Neural progenitor cell (in vitro differentiated cells): Measurements from ENCODE around the gene BARHL2. TPM values are rescaled to one million over a fixed set of nuclear protein-coding genes. Genes with fewer than 3 reads are reported as not detected.

ENCODE experiments used
- DNase-seq: peaks from one replicate; pipeline ENCODE4 v3.0.0-alpha.2; 2016; ENCODE audit warnings: low spot score
- H2AFZ ChIP-seq: fragments of 200-600 bp; sonication (generic); replicated peaks from 2 replicates; pipeline ENCODE4 v1.6.1; 2016; ENCODE audit warnings: antibody characterized with exemption
- H3F3A ChIP-seq: fragments of 200-600 bp; sonication (generic); 2 replicates; pipeline ENCODE4 v1.6.1; 2016; ENCODE audit warnings: antibody characterized with exemption, low read depth
- H3K27ac ChIP-seq: fragments of 200-600 bp; sonication (generic); 2 replicates; pipeline ENCODE4 v1.5.1; 2016; ENCODE audit warnings: mild to moderate bottlenecking
- H3K27me3 ChIP-seq: fragments of 200-600 bp; sonication (generic); 2 replicates; pipeline ENCODE4 v1.6.1; 2016; ENCODE audit warnings: mild to moderate bottlenecking, moderate library complexity
- H3K36me3 ChIP-seq: fragments of 200-600 bp; sonication (generic); 2 replicates; pipeline ENCODE4 v1.5.1; 2016
- H3K4me1 ChIP-seq: fragments of 200-600 bp; sonication (generic); 2 replicates; pipeline ENCODE4 v1.6.1; 2016; ENCODE audit warnings: mixed run types
- H3K4me2 ChIP-seq: fragments of 200-600 bp; sonication (generic); 2 replicates; pipeline ENCODE4 v1.6.1; 2016
- H3K4me3 ChIP-seq: fragments of 200-600 bp; sonication (generic); 2 replicates; pipeline ENCODE4 v1.5.1; 2016
- H3K79me2 ChIP-seq: fragments of 200-600 bp; sonication (generic); 2 replicates; pipeline ENCODE4 v1.6.1; 2016; ENCODE audit warnings: low read depth
- H3K9ac ChIP-seq: fragments of 200-600 bp; sonication (generic); 2 replicates; pipeline ENCODE4 v1.6.1; 2016
- H3K9me3 ChIP-seq: fragments of 200-600 bp; sonication (generic); 2 replicates; pipeline ENCODE4 v1.5.1; 2016; ENCODE audit warnings: low read depth
- H4K20me1 ChIP-seq: fragments of 200-600 bp; sonication (generic); 2 replicates; pipeline ENCODE4 v1.6.1; 2016; ENCODE audit warnings: low read depth
- H3K27ac Mint-ChIP-seq: 3 replicates; pipeline ENCODE4 v1.8.0; 2021; ENCODE audit warnings: mixed read lengths
- H3K27me3 Mint-ChIP-seq: 2 replicates; pipeline ENCODE4 v1.8.0; 2022; ENCODE audit warnings: low read depth, mild to moderate bottlenecking, inconsistent platforms, moderate library complexity, mixed read lengths; ENCODE audit not compliant: insufficient read depth
- H3K36me3 Mint-ChIP-seq: 3 replicates; pipeline ENCODE4 v1.8.0; 2021; ENCODE audit warnings: mixed read lengths
- H3K4me1 Mint-ChIP-seq: 3 replicates; pipeline ENCODE4 v1.8.0; 2021; ENCODE audit warnings: mixed read lengths
- H3K4me3 Mint-ChIP-seq: 3 replicates; pipeline ENCODE4 v1.8.0; 2021; ENCODE audit warnings: mild to moderate bottlenecking, moderate library complexity, mixed read lengths
- H3K9me3 Mint-ChIP-seq: 3 replicates; pipeline ENCODE4 v1.8.0; 2020; ENCODE audit warnings: mixed read lengths
- CTCF ChIP-seq: fragments of 200-600 bp; sonication (generic); IDR thresholded peaks from 2 replicates; pipeline ENCODE4 v1.5.1; 2017; ENCODE audit warnings: antibody characterized with exemption, mild to moderate bottlenecking
- EZH2 ChIP-seq: fragments of 200-600 bp; sonication (generic); IDR thresholded peaks from 2 replicates; pipeline ENCODE4 v1.6.1; 2017; ENCODE audit warnings: antibody characterized with exemption, mild to moderate bottlenecking, moderate library complexity
- EZH2phosphoT487 ChIP-seq: fragments of 200-600 bp; sonication (generic); IDR thresholded peaks from 2 replicates; pipeline ENCODE4 v1.6.1; 2017; ENCODE audit warnings: antibody characterized with exemption
- total RNA-seq: library from RNA; depleted of rRNA; stranded (reverse); fragments of >200 nt; gene quantifications from 2 replicates; pipeline ENCODE4 v1.2.3, GENCODE V29; 2015; ENCODE audit warnings: low replicate concordance

Gene BARHL2
- total RNA-seq: not detected in 2 replicates

DNA sequence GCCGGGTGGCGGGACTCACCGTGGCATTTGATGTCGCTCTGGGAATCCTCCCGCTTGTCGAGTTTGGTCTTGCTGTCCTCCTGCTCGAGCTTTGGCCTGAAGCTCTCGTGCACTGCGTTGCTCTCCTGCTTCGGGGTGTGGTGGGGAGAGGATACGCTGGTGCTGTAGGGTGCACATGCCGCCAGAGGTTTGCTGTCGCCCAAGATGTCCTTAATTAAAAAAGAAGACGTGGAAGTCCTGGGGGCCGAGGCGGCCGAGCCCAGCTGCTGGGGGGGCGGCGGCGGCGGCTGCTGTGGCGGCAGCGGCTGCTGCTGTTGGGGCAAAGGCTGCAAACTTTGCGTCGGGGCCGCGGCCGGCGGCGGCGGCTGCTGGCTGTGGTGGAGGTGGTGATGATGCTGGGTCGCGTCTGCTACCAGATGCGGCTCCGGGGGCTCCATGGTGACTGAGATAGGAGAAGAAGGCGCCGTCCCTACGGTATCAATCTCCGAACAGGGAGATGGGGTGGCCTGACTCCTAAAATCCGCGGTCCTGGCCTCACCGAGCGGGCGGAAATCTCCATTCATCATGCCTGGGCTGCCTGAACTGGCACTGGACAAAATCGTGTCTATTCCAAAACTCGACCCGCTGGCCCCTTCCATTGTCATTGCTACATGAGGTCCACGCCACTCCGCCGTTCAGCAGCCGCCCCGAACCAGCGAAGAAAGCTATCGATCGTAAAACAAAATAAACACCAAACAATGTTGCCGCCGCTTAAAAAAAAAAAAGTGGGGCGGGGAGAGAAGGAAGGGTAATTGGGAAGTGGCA lies at the start of gene BARHL2:
TSS of gene BARHL2 (minus strand) at position 751 of the 804 bp plus-strand sequence. CDS start at position 644, 107 bp downstream.
- Mint-ChIP-seq H3K27me3 (peaks cover 77% of the 10 kb centered on the region), H3K4me1 (peaks cover 51% of the 10 kb centered on the region), H3K36me3 (no peaks in the 10 kb centered on the region), H3K27ac (no peak within 1 kb of the TSS), H3K4me3 (peak within 1 kb of the TSS; percentile 94), H3K9me3 (no peaks in the 10 kb centered on the region)
- H3K4me3 ChIP-seq: peak within 1 kb of the TSS; percentile 48
- no peaks in the 10 kb centered on the region for H3K79me2 ChIP-seq
- H3K4me1 ChIP-seq: peaks cover 16% of the 10 kb centered on the region
- no peaks in the 10 kb centered on the region for H3K36me3 ChIP-seq
- no peak within 1 kb of the TSS for H3K27ac ChIP-seq
- H3K9ac ChIP-seq: no peak within 1 kb of the TSS
- DNase-seq: peak; percentile 60
- peak; percentile 99 for TF ChIP-seq EZH2phosphoT487
- TF ChIP-seq EZH2: peak; percentile 99
- TF ChIP-seq CTCF: no peak
- peaks cover 88% of the 10 kb centered on the region for H4K20me1 ChIP-seq
- H3K9me3 ChIP-seq: no peaks in the 10 kb centered on the region
- H3F3A ChIP-seq: peaks cover 27% of the 10 kb centered on the region
- peak within 1 kb of the TSS; percentile 78 for H3K4me2 ChIP-seq
- H2AFZ ChIP-seq: peak within 1 kb of the TSS; percentile 35
- peaks cover 100% of the 10 kb centered on the region for H3K27me3 ChIP-seq

DNA sequence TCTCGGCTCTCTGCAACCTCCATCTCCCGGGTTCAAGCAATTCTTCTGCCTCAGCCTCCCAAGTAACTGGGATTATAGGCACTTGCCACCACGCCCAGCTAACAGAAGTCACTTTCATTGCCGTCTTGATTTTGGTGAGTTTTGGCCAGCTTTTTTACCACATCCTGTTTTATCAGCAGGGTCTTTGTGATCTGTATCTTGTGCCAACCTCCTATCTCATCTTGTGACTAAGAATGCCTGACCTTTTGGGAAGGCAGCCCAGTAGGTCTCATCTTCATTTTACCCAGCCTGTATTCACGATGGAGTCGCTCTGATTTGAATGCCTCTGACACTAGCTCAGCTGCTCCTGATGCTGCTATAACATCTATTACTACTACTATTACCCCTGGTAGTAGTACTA lies 46.8 kb upstream of the BARHL2 start:
- no peak overlapping the region for H3K9ac ChIP-seq
- no peak for TF ChIP-seq EZH2
- no peak for TF ChIP-seq CTCF
- no peak for TF ChIP-seq EZH2phosphoT487
- Mint-ChIP-seq H3K4me1 (peaks cover 16% of the 10 kb centered on the region), H3K27me3 (peaks cover 6% of the 10 kb centered on the region), H3K27ac (no peak overlapping the region), H3K36me3 (no peaks in the 10 kb centered on the region), H3K4me3 (no peak overlapping the region), H3K9me3 (no peaks in the 10 kb centered on the region)
- no peak overlapping the region for H3K4me2 ChIP-seq
- no peak overlapping the region for H3K27ac ChIP-seq
- H2AFZ ChIP-seq: no peak overlapping the region
- H3K36me3 ChIP-seq: no peaks in the 10 kb centered on the region
- no peak overlapping the region for H3K4me3 ChIP-seq
- DNase-seq: no peak
- no peaks in the 10 kb centered on the region for H3K79me2 ChIP-seq
- no peaks in the 10 kb centered on the region for H3F3A ChIP-seq
- no peaks in the 10 kb centered on the region for H3K4me1 ChIP-seq
- H3K9me3 ChIP-seq: no peaks in the 10 kb centered on the region
- H3K27me3 ChIP-seq: peaks cover 5% of the 10 kb centered on the region
- H4K20me1 ChIP-seq: no peaks in the 10 kb centered on the region

- peaks cover 5% of the 10 kb centered on the region for H3K27me3 ChIP-seq
- no peak overlapping the region for H3K4me3 ChIP-seq
- no peaks in the 10 kb centered on the region for H3K4me1 ChIP-seq
- Mint-ChIP-seq H3K4me3 (no peak overlapping the region), H3K36me3 (no peaks in the 10 kb centered on the region), H3K27ac (no peak overlapping the region), H3K4me1 (peaks cover 16% of the 10 kb centered on the region), H3K27me3 (peaks cover 6% of the 10 kb centered on the region), H3K9me3 (no peaks in the 10 kb centered on the region)
- H3K4me2 ChIP-seq: no peak overlapping the region
- TF ChIP-seq CTCF (no peak), EZH2 (no peak)
- no peak overlapping the region for H3K27ac ChIP-seq
- no peaks in the 10 kb centered on the region for H3K36me3 ChIP-seq
- no peak overlapping the region for H3K9ac ChIP-seq
- DNase-seq: no peak
- no peaks in the 10 kb centered on the region for H3K9me3 ChIP-seq
- H2AFZ ChIP-seq: no peak overlapping the region
- H3K79me2 ChIP-seq: no peaks in the 10 kb centered on the region
- H3F3A ChIP-seq: no peaks in the 10 kb centered on the region
- no peaks in the 10 kb centered on the region for H4K20me1 ChIP-seq
Measured at GRCh38 chr1:90763506-90763905, 46.4 kb upstream of the BARHL2 start.
